Measurements from ENCODE around the gene ANKFN1.
"Not testable (repeated sequence)": the region's sequence is repeated elsewhere in the genome, so short reads cannot be mapped to it uniquely, and the experiment has no call there.

The ANKFN1 gene

DNA sequence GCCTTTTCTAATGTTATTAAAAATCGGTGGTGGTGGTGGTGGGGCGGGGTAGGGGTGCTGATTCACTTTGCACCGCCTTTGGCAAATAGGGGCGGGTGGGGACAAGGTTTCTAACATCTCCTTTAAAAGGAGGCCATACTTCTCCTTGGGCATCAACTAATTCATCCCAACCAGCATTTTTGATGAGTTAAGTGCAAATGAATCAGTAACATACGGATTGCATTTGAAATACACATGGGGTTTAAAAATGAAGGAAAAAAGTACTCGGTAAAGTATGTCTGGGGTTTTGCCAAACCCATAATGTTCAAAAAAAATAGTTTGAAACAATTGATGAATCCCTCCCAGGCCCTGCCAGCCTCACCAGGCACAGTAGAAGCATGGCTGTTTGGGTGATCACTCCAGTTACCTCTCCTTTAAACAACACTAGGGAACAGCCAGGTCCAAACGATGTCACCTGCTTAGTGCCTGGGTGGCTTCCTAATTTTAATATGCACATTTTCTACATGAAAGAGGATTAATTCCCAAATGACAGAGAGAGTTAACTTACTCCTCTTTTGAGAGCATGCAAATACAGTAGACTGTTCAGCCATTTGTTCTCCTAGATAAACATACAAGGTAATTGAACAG is 107.2 kb downstream of the ANKFN1 start:
- no peaks in the 10 kb centered on the region for H3K27me3 ChIP-seq (replicated peaks; ENCODE audit: control insufficient read depth, insufficient read depth, low read length)
- H3K4me3 ChIP-seq (replicated peaks; ENCODE audit: low read depth, low read length) = no peak overlapping the region
- TF ChIP-seq, protein P1, sequence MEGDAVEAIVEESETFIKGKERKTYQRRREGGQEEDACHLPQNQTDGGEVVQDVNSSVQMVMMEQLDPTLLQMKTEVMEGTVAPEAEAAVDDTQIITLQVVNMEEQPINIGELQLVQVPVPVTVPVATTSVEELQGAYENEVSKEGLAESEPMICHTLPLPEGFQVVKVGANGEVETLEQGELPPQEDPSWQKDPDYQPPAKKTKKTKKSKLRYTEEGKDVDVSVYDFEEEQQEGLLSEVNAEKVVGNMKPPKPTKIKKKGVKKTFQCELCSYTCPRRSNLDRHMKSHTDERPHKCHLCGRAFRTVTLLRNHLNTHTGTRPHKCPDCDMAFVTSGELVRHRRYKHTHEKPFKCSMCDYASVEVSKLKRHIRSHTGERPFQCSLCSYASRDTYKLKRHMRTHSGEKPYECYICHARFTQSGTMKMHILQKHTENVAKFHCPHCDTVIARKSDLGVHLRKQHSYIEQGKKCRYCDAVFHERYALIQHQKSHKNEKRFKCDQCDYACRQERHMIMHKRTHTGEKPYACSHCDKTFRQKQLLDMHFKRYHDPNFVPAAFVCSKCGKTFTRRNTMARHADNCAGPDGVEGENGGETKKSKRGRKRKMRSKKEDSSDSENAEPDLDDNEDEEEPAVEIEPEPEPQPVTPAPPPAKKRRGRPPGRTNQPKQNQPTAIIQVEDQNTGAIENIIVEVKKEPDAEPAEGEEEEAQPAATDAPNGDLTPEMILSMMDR (IDR thresholded peaks at IDR 0.05; ENCODE audit: insufficient read depth, low read length, poor library complexity, severe bottlenecking) = no peak
- no peak for DNase-seq (ENCODE audit: extremely low read depth, insufficient read length)
- no peaks in the 10 kb centered on the region for H3K36me3 ChIP-seq (ENCODE audit: control insufficient read depth, insufficient read depth, low read length)

- Histone ChIP-seq H3K27me3 (replicated peaks; ENCODE audit: control insufficient read depth, insufficient read depth, low read length) (no peaks in the 10 kb centered on the region), H3K4me3 (replicated peaks; ENCODE audit: low read depth, low read length) (no peak overlapping the region), H3K36me3 (ENCODE audit: control insufficient read depth, insufficient read depth, low read length) (no peaks in the 10 kb centered on the region)
- TF ChIP-seq, protein P1 (IDR thresholded peaks at IDR 0.05; ENCODE audit: insufficient read depth, low read length, poor library complexity, severe bottlenecking) = no peak
- DNase-seq (ENCODE audit: extremely low read depth, insufficient read length) = no peak
Measured at GRCh38 chr17:56262803-56263202, 109.5 kb downstream of the ANKFN1 start.

GRCh38 chr17:56269556-56270389 is 116.5 kb downstream of the ANKFN1 start:
- no peaks in the 10 kb centered on the region for H3K27me3 ChIP-seq (replicated peaks; ENCODE audit: control insufficient read depth, insufficient read depth, low read length)
- no peaks in the 10 kb centered on the region for H3K36me3 ChIP-seq (ENCODE audit: control insufficient read depth, insufficient read depth, low read length)
- TF ChIP-seq, protein P1 (IDR thresholded peaks at IDR 0.05; ENCODE audit: insufficient read depth, low read length, poor library complexity, severe bottlenecking) = no peak
- no peak overlapping the region for H3K4me3 ChIP-seq (replicated peaks; ENCODE audit: low read depth, low read length)
- no peak for DNase-seq (ENCODE audit: extremely low read depth, insufficient read length)

- TF ChIP-seq, protein P1 (IDR thresholded peaks at IDR 0.05; ENCODE audit: insufficient read depth, low read length, poor library complexity, severe bottlenecking) = no peak
- Histone ChIP-seq H3K4me3 (replicated peaks; ENCODE audit: low read depth, low read length) (no peak overlapping the region), H3K36me3 (ENCODE audit: control insufficient read depth, insufficient read depth, low read length) (no peaks in the 10 kb centered on the region), H3K27me3 (replicated peaks; ENCODE audit: control insufficient read depth, insufficient read depth, low read length) (no peaks in the 10 kb centered on the region)
- DNase-seq (ENCODE audit: extremely low read depth, insufficient read length) = no peak
Measured at GRCh38 chr17:56274491-56274890, 121.2 kb downstream of the ANKFN1 start.

DNA sequence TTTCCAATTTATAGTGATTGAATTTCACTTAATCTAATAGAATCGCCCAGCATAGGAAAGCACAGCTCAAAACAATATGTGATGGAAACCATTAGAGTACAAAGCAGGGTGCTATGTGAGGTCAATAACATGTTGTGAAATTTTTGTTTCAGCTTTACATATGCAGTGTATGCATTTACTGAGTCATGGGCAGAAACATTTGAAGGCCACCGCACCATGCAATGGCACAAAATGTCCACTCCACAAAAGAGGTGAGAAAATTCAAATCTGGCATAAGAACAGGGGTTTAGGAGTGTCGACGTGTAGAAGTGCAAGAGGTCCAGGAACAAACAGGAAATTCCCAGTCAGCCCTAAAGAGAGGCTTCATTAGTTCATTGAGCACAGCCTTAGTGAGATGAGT is 131.2 kb downstream of the ANKFN1 start:
- no peak for DNase-seq (ENCODE audit: extremely low read depth, insufficient read length)
- TF ChIP-seq, protein P1 (IDR thresholded peaks at IDR 0.05; ENCODE audit: insufficient read depth, low read length, poor library complexity, severe bottlenecking) = no peak

GRCh38 chr17:56288786-56289185 is 135.5 kb downstream of the ANKFN1 start:
- not testable (repeated sequence) for H3K27me3 ChIP-seq (replicated peaks; ENCODE audit: control insufficient read depth, insufficient read depth, low read length); H3K4me3 ChIP-seq (replicated peaks; ENCODE audit: low read depth, low read length); H3K36me3 ChIP-seq (ENCODE audit: control insufficient read depth, insufficient read depth, low read length); DNase-seq (ENCODE audit: extremely low read depth, insufficient read length)

More for the DNA sequence above, 131.2 kb downstream of the ANKFN1 start:
- no peak overlapping the region for H3K4me3 ChIP-seq (replicated peaks; ENCODE audit: low read depth, low read length)
- no peaks in the 10 kb centered on the region for H3K36me3 ChIP-seq (ENCODE audit: control insufficient read depth, insufficient read depth, low read length)
- no peaks in the 10 kb centered on the region for H3K27me3 ChIP-seq (replicated peaks; ENCODE audit: control insufficient read depth, insufficient read depth, low read length)

Data from GM06990 (cell line).